ENCODE data around the gene SKI. TPM values are rescaled to one million over a fixed set of nuclear protein-coding genes. Genes with fewer than 3 reads are reported as not detected.
"Not testable (repeated sequence)": the region's sequence is repeated elsewhere in the genome, so short reads cannot be mapped to it uniquely, and the experiment has no call there.

SKI gene
- total RNA-seq, 1 donor, result 25.3 TPM

GRCh38 chr1:2288816-2289536, 60.9 kb downstream of the SKI start:
- no peak for DNase-seq (ENCODE audit: low read depth in 2 of 3, low spot score in 2 of 3)

DNA sequence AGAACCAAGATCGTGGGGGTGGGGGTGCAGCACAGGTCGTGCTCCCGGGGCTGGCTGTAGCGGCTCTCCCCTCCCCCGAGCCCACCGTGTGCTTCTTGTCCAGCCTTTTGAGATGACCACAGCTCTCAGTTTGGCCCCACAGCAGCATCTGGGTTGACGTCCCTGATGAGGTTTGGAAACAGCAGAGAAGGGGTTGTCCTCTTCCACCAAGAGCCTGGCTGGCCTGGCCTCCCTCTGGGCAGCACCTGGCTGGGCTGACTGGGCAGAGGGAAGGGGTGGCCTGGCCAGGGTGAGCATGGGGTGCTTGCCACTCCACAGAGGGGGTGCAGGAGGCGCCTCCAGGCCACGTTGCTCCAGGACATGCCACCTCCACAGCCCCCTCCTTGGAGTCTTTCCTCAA, 61.5 kb downstream of the SKI start:
- no peak for DNase-seq (ENCODE audit: low read depth in 2 of 3, low spot score in 2 of 3)

DNA sequence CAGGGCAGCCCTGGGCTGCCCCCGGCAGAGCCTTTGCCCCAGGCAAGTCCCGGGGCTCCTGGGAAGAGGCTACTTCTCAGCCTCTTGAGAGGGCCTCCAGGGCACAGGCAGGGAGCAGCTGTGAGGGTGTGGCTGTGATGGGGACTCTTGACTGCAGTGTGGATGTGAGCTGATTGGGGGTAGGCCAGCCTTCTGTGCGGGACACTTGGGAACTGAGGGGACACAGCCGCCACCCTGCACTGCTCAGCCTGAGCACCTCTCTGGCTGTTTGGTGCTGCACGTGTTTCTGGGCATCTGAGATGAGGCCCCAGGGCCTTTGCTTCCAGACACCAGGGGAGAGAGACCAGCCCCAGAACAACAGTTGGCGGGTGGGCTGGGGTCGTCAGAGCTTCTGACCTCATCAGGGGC, 62.1 kb downstream of the SKI start:
- DNase-seq (ENCODE audit: low read depth in 2 of 3, low spot score in 2 of 3), result no peak

- peak in 2 of 3 donors; percentile 97 to 99 for DNase-seq (ENCODE audit: low read depth in 2 of 3, low spot score in 2 of 3)
Observed at GRCh38 chr1:2290595-2291510, 62.7 kb downstream of the SKI start.

GRCh38 chr1:2291577-2291976, 63.5 kb downstream of the SKI start:
- no peak for DNase-seq (ENCODE audit: low read depth in 2 of 3, low spot score in 2 of 3)

- DNase-seq (ENCODE audit: low read depth in 2 of 3, low spot score in 2 of 3), result no peak
Observed at GRCh38 chr1:2292725-2293450, 64.8 kb downstream of the SKI start.

DNA sequence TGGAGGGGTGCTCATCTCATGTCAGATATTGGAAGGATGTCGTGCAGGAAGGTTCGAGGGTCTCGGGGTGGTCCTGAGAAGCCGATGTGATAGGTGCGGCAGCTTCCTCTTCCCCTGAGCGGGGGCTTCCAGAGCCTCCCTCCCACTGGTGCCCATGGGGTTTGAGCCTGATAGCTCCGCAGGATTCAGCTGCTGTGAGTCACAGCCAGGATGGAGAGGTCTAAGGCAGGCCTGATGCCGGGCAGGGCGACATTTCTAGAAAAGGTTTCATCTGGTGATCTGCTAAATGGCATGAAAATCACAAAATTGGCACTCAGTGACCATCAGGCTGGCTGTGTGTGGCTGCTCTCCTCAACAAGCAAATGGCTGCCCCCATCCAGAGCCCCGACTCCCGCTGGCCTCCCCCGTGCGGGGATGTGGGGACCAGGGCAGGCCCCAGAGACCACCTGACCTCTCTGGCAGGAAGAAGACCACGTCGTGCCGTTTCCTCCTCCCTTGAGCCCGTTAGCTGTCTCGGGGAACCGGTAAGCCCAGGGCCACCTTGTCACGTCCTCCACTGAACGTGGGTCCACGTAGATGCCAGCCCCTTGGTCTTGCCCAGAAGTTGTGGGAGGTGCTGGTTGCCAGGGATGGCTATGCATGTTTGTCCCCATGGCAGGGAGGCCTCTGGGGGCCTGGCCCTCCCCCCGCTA, 66.1 kb downstream of the SKI start:
- peak in 1 of 3 donors; percentile 63 for DNase-seq (ENCODE audit: low read depth in 2 of 3, low spot score in 2 of 3)

- no peak for DNase-seq (ENCODE audit: low read depth in 2 of 3, low spot score in 2 of 3)
Observed at GRCh38 chr1:2294725-2295078, 66.6 kb downstream of the SKI start.

DNA sequence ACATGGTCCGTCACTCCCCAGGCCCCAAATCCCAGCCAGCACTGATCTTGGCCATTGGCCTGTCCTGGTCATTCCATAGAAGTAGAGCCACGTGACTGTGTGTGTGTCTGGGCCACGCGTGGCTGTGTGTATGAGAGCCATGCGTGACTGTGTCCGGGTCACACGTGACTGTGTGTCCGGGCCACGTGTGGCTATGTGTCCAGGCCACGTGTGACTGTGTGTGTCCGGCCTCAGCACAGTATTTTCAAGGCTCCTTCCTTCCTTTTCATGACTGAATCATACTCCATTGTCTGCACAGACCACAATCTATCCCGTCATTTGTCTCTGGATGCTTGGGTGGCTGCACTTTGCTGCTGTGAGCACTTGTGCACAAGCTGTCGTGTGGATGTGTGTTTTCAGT, 67.4 kb downstream of the SKI start:
- DNase-seq (ENCODE audit: low read depth in 2 of 3, low spot score in 2 of 3), result no peak

GRCh38 chr1:2296211-2296610, 68.1 kb downstream of the SKI start:
- DNase-seq (ENCODE audit: low read depth in 2 of 3, low spot score in 2 of 3), result not testable (repeated sequence)

DNA sequence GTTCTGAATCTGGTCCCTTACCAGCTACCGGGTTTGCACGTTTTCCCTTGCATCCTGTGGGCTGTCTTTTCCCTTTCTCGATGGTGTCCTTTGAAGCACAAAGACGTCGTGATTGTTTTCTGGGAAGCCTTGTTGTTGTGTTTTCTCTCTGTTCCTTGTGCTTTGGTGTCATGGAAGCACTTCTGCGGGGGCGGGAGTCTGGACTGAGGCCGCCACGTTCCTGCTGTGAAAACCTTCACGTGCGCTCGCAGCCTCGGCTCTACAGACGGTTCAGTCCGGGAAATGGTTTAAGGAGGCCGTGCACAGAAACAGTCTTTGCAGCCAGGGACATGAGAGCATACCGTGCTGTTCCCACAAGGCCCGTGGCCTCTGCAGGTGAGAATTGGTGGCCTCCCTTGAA, 68.5 kb downstream of the SKI start:
- DNase-seq (ENCODE audit: low read depth in 2 of 3, low spot score in 2 of 3), result no peak

DNA sequence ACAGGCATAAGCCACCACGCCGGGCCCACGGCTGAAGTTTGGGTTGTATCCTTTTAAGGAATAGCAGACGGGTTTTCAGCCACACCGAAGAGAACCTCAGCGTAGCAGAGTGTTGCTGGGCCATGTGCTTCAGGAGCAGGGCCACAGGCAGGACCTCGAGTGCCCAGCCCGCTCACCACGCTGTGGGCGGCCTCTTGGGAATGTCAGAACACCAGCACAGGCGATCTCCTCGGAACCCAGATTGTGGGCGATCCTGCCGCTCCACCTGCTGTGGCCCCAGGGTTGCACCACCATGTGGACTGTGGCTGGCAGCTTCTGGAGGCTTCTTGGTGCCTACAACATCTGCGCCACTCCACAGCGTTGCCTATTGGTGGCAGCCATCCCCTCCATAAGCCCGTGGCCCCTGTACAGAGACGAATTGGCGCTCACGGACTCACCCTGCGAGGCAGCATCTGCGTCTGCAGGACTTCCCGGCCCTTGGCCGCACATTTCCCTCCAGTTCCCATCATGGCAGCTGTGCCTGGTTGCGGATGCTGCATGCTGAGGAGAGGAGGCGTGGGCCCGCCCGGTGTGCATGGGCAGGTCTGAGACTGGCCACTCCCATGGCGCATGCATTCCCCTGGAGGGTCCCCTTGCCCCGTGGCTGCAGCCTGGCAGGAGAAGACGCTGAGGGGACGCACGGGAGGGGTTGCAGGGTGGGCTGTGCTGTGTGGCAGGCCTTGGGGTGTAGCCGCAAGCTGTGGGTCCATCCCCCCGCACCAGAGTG, 69.3 kb downstream of the SKI start:
- DNase-seq (ENCODE audit: low read depth in 2 of 3, low spot score in 2 of 3), result no peak

- DNase-seq (ENCODE audit: low read depth in 2 of 3, low spot score in 2 of 3), result no peak
Observed at GRCh38 chr1:2298685-2299084, 70.6 kb downstream of the SKI start.

DNA sequence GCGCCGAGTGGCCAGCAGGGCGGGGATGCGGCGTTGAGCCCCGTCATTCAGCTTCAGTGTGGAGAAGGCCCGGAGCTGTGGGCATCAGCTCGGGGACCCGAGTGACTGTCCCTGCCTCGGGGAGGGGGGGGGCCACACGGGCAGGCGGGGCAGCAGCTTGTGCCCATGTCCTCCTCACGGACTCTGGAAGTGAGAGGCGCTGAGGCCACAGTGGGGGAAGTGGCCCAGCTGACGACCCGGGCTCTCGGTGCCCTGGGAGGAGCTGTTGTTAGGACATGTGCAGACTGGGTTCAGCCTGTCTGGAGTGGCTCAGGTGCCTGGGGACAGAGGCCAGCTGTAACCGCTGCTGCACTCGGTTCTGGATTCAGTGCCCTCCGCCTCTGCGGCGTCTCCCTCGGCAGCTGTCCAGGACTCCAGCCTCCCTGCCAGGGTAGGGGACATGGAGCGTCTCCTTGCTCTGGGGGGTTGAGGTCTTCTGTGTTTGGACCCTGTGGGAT, 71.1 kb downstream of the SKI start:
- DNase-seq (ENCODE audit: low read depth in 2 of 3, low spot score in 2 of 3), result no peak

DNA sequence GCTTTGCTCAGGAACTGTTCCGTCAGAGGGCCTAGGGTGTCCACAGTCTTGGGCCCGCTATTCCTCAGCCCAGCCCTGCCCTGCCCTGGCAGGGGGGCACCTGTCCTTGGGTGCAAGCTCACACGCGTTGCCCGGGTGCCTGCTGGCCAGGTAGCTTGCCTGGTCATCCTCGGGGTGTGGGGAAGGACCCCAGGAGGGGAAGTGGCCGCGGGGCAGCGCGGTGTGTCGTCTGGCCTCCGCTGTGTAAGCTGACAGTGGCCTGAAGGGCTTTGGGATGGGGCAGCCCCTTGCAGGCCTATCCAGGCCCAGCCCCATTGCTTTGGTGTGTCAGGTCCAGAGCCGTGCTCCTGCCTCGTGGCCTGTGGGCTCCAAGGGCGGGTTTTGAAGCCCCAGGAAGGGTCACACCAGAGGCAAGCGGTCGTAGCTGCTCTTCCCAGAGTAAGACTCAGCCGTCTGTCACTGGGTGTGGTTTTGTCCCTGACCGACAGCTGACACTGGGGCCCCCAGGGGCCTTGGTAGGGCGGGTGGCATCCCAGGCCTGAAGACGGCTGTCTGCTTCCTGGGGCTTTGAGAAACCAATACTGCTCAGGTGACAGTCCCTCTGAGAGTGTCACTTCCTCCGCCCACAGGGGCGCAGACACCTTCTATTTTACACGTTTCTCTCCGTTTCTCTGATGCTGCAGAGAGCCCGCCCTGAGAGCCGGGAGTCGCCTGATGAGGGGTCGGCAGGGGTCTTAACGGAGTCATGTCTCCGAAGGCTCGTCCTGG, 72.1 kb downstream of the SKI start:
- DNase-seq (ENCODE audit: low read depth in 2 of 3, low spot score in 2 of 3), result peak in 2 of 3 donors; percentile 56 to 64

GRCh38 chr1:2300851-2301606, 72.9 kb downstream of the SKI start:
- peak; percentile 84 to 100 (median 99) for DNase-seq (ENCODE audit: low read depth in 2 of 3, low spot score in 2 of 3)

GRCh38 chr1:2301607-2302291, 73.6 kb downstream of the SKI start:
- peak in 1 of 3 donors; percentile 32 for DNase-seq (ENCODE audit: low read depth in 2 of 3, low spot score in 2 of 3)
